ENCODE results near the gene NLGN1.

NLGN1 gene

GRCh38 chr3:173889596-173889995 lies 492.1 kb downstream of the NLGN1 start:
- H3K27ac ChIP-seq (ENCODE audit: low read length), result no peak overlapping the region
- DNase-seq (ENCODE audit: low read depth, low spot score), result no peak
- no peaks in the 10 kb centered on the region for H3K36me3 ChIP-seq (ENCODE audit: control insufficient read depth, insufficient read depth, low read length)
- no peaks in the 10 kb centered on the region for H3K9me3 ChIP-seq (ENCODE audit: control insufficient read depth, insufficient read depth, low read length)
- WGBS (ENCODE audit: insufficient coverage, insufficient read length), result no CpG with 5 or more reads among the region's 4 CpGs
- H3K27me3 ChIP-seq (ENCODE audit: control insufficient read depth, insufficient read depth, low read length), result no peaks in the 10 kb centered on the region
- H3K4me3 ChIP-seq (ENCODE audit: low read length), result no peak overlapping the region
- H3K4me1 ChIP-seq (ENCODE audit: control insufficient read depth, insufficient read depth, low read length), result peaks cover 2% of the 10 kb centered on the region; the same call in 1 of the 2 replicates

GRCh38 chr3:173890091-173890490 lies 492.5 kb downstream of the NLGN1 start:
- H3K27ac ChIP-seq (ENCODE audit: low read length), result no peak overlapping the region
- no peaks in the 10 kb centered on the region for H3K9me3 ChIP-seq (ENCODE audit: control insufficient read depth, insufficient read depth, low read length)
- DNase-seq (ENCODE audit: low read depth, low spot score), result no peak
- H3K36me3 ChIP-seq (ENCODE audit: control insufficient read depth, insufficient read depth, low read length), result no peaks in the 10 kb centered on the region
- H3K27me3 ChIP-seq (ENCODE audit: control insufficient read depth, insufficient read depth, low read length), result no peaks in the 10 kb centered on the region
- no CpG with 5 or more reads among the region's 4 CpGs for WGBS (ENCODE audit: insufficient coverage, insufficient read length)
- H3K4me3 ChIP-seq (ENCODE audit: low read length), result no peak overlapping the region
- H3K4me1 ChIP-seq (ENCODE audit: control insufficient read depth, insufficient read depth, low read length), result peaks cover 2% of the 10 kb centered on the region; the same call in 1 of the 2 replicates

- Histone ChIP-seq H3K4me1 (ENCODE audit: control insufficient read depth, insufficient read depth, low read length) (peaks cover 2% of the 10 kb centered on the region; the same call in 1 of the 2 replicates), H3K27me3 (ENCODE audit: control insufficient read depth, insufficient read depth, low read length) (no peaks in the 10 kb centered on the region), H3K27ac (ENCODE audit: low read length) (no peak overlapping the region), H3K4me3 (ENCODE audit: low read length) (no peak overlapping the region), H3K9me3 (ENCODE audit: control insufficient read depth, insufficient read depth, low read length) (no peaks in the 10 kb centered on the region), H3K36me3 (ENCODE audit: control insufficient read depth, insufficient read depth, low read length) (no peaks in the 10 kb centered on the region)
- WGBS (ENCODE audit: insufficient coverage, insufficient read length), result no CpG with 5 or more reads among the region's 4 CpGs
- no peak for DNase-seq (ENCODE audit: low read depth, low spot score)
These were observed 493.9 kb downstream of the NLGN1 start for GRCh38 chr3:173891272-173892100.

GRCh38 chr3:173892547-173892946 lies 495.0 kb downstream of the NLGN1 start:
- no peak overlapping the region for H3K27ac ChIP-seq (ENCODE audit: low read length)
- no peaks in the 10 kb centered on the region for H3K27me3 ChIP-seq (ENCODE audit: control insufficient read depth, insufficient read depth, low read length)
- no peaks in the 10 kb centered on the region for H3K36me3 ChIP-seq (ENCODE audit: control insufficient read depth, insufficient read depth, low read length)
- peaks cover 2% of the 10 kb centered on the region; the same call in 1 of the 2 replicates for H3K4me1 ChIP-seq (ENCODE audit: control insufficient read depth, insufficient read depth, low read length)
- no peak for DNase-seq (ENCODE audit: low read depth, low spot score)
- no peak overlapping the region for H3K4me3 ChIP-seq (ENCODE audit: low read length)
- H3K9me3 ChIP-seq (ENCODE audit: control insufficient read depth, insufficient read depth, low read length), result no peaks in the 10 kb centered on the region
- no CpG with 5 or more reads among the region's 4 CpGs for WGBS (ENCODE audit: insufficient coverage, insufficient read length)

- no peaks in the 10 kb centered on the region for H3K36me3 ChIP-seq (ENCODE audit: control insufficient read depth, insufficient read depth, low read length)
- no peak overlapping the region for H3K27ac ChIP-seq (ENCODE audit: low read length)
- DNase-seq (ENCODE audit: low read depth, low spot score), result no peak
- no peak overlapping the region for H3K4me3 ChIP-seq (ENCODE audit: low read length)
- H3K9me3 ChIP-seq (ENCODE audit: control insufficient read depth, insufficient read depth, low read length), result no peaks in the 10 kb centered on the region
- peaks cover 2% of the 10 kb centered on the region; the same call in 1 of the 2 replicates for H3K4me1 ChIP-seq (ENCODE audit: control insufficient read depth, insufficient read depth, low read length)
- no peaks in the 10 kb centered on the region for H3K27me3 ChIP-seq (ENCODE audit: control insufficient read depth, insufficient read depth, low read length)
- WGBS (ENCODE audit: insufficient coverage, insufficient read length), result no CpG with 5 or more reads among the region's 4 CpGs
These were observed 495.5 kb downstream of the NLGN1 start for GRCh38 chr3:173893066-173893465.

- no peak overlapping the region for H3K27ac ChIP-seq (ENCODE audit: low read length)
- WGBS (ENCODE audit: insufficient coverage, insufficient read length), result no CpG with 5 or more reads among the region's 2 CpGs
- no peak for DNase-seq (ENCODE audit: low read depth, low spot score)
- no peak overlapping the region for H3K4me3 ChIP-seq (ENCODE audit: low read length)
- H3K27me3 ChIP-seq (ENCODE audit: control insufficient read depth, insufficient read depth, low read length), result no peaks in the 10 kb centered on the region
- H3K36me3 ChIP-seq (ENCODE audit: control insufficient read depth, insufficient read depth, low read length), result no peaks in the 10 kb centered on the region
- no peaks in the 10 kb centered on the region for H3K9me3 ChIP-seq (ENCODE audit: control insufficient read depth, insufficient read depth, low read length)
- peaks cover 2% of the 10 kb centered on the region; the same call in 1 of the 2 replicates for H3K4me1 ChIP-seq (ENCODE audit: control insufficient read depth, insufficient read depth, low read length)
These were observed 496.3 kb downstream of the NLGN1 start for GRCh38 chr3:173893835-173894234.

- no peaks in the 10 kb centered on the region for H3K36me3 ChIP-seq (ENCODE audit: control insufficient read depth, insufficient read depth, low read length)
- no peak overlapping the region for H3K4me3 ChIP-seq (ENCODE audit: low read length)
- no peaks in the 10 kb centered on the region for H3K9me3 ChIP-seq (ENCODE audit: control insufficient read depth, insufficient read depth, low read length)
- H3K27ac ChIP-seq (ENCODE audit: low read length), result no peak overlapping the region
- no peak for DNase-seq (ENCODE audit: low read depth, low spot score)
- H3K27me3 ChIP-seq (ENCODE audit: control insufficient read depth, insufficient read depth, low read length), result no peaks in the 10 kb centered on the region
- no peaks in the 10 kb centered on the region for H3K4me1 ChIP-seq (ENCODE audit: control insufficient read depth, insufficient read depth, low read length)
These were observed 500.1 kb downstream of the NLGN1 start for GRCh38 chr3:173897631-173898030.

- WGBS (ENCODE audit: insufficient coverage, insufficient read length), result no CpG with 5 or more reads among the region's 2 CpGs
- no peak for DNase-seq (ENCODE audit: low read depth, low spot score)
- Histone ChIP-seq H3K36me3 (ENCODE audit: control insufficient read depth, insufficient read depth, low read length) (no peaks in the 10 kb centered on the region), H3K4me1 (ENCODE audit: control insufficient read depth, insufficient read depth, low read length) (no peaks in the 10 kb centered on the region), H3K9me3 (ENCODE audit: control insufficient read depth, insufficient read depth, low read length) (no peaks in the 10 kb centered on the region), H3K27me3 (ENCODE audit: control insufficient read depth, insufficient read depth, low read length) (no peaks in the 10 kb centered on the region), H3K27ac (ENCODE audit: low read length) (no peak overlapping the region), H3K4me3 (ENCODE audit: low read length) (no peak overlapping the region)
These were observed 504.1 kb downstream of the NLGN1 start for GRCh38 chr3:173901649-173902048.

- no peak for DNase-seq (ENCODE audit: low read depth, low spot score)
- Histone ChIP-seq H3K4me1 (ENCODE audit: control insufficient read depth, insufficient read depth, low read length) (no peaks in the 10 kb centered on the region), H3K27me3 (ENCODE audit: control insufficient read depth, insufficient read depth, low read length) (no peaks in the 10 kb centered on the region), H3K36me3 (ENCODE audit: control insufficient read depth, insufficient read depth, low read length) (no peaks in the 10 kb centered on the region), H3K27ac (ENCODE audit: low read length) (no peak overlapping the region), H3K9me3 (ENCODE audit: control insufficient read depth, insufficient read depth, low read length) (no peaks in the 10 kb centered on the region), H3K4me3 (ENCODE audit: low read length) (no peak overlapping the region)
- no CpG with 5 or more reads among the region's 1 CpG for WGBS (ENCODE audit: insufficient coverage, insufficient read length)
These were observed 504.9 kb downstream of the NLGN1 start for GRCh38 chr3:173902401-173902800.

- no peak for DNase-seq (ENCODE audit: low read depth, low spot score)
- H3K4me1 ChIP-seq (ENCODE audit: control insufficient read depth, insufficient read depth, low read length), result no peaks in the 10 kb centered on the region
- no peaks in the 10 kb centered on the region for H3K9me3 ChIP-seq (ENCODE audit: control insufficient read depth, insufficient read depth, low read length)
- no CpG with 5 or more reads among the region's 2 CpGs for WGBS (ENCODE audit: insufficient coverage, insufficient read length)
- H3K4me3 ChIP-seq (ENCODE audit: low read length), result no peak overlapping the region
- no peaks in the 10 kb centered on the region for H3K27me3 ChIP-seq (ENCODE audit: control insufficient read depth, insufficient read depth, low read length)
- H3K36me3 ChIP-seq (ENCODE audit: control insufficient read depth, insufficient read depth, low read length), result no peaks in the 10 kb centered on the region
- no peak overlapping the region for H3K27ac ChIP-seq (ENCODE audit: low read length)
These were observed 505.3 kb downstream of the NLGN1 start for GRCh38 chr3:173902871-173903270.

- no peak overlapping the region for H3K4me3 ChIP-seq (ENCODE audit: low read length)
- no peak overlapping the region for H3K27ac ChIP-seq (ENCODE audit: low read length)
- H3K36me3 ChIP-seq (ENCODE audit: control insufficient read depth, insufficient read depth, low read length), result no peaks in the 10 kb centered on the region
- no peak for DNase-seq (ENCODE audit: low read depth, low spot score)
- H3K4me1 ChIP-seq (ENCODE audit: control insufficient read depth, insufficient read depth, low read length), result no peaks in the 10 kb centered on the region
- H3K9me3 ChIP-seq (ENCODE audit: control insufficient read depth, insufficient read depth, low read length), result no peaks in the 10 kb centered on the region
- H3K27me3 ChIP-seq (ENCODE audit: control insufficient read depth, insufficient read depth, low read length), result no peaks in the 10 kb centered on the region
- WGBS (ENCODE audit: insufficient coverage, insufficient read length), result no CpG with 5 or more reads among the region's 1 CpG
These were observed 507.8 kb downstream of the NLGN1 start for GRCh38 chr3:173905381-173905780.
